NCI-H345 treated with DMSO at 0.1 percent for 48 hours (cell line): ENCODE measurements around the gene RAB31.

Experiments
- DNase-seq: peaks from one replicate; lab custom pipeline; 2025; ENCODE audit not compliant: unreplicated experiment; lab: John Stamatoyannopoulos, UW

The RAB31 gene

GRCh38 chr18:9787712-9788111, 79.6 kb downstream of the RAB31 start:
- DNase-seq = no peak

- DNase-seq = no peak
Measured at GRCh38 chr18:9788140-9788539, 80.0 kb downstream of the RAB31 start.

GRCh38 chr18:9788860-9789259, 80.8 kb downstream of the RAB31 start:
- DNase-seq = no peak

- DNase-seq = no peak
Measured at GRCh38 chr18:9790261-9790660, 82.2 kb downstream of the RAB31 start.

- DNase-seq = no peak
Measured at GRCh38 chr18:9791991-9792390, 83.9 kb downstream of the RAB31 start.

- DNase-seq = no peak
Measured at GRCh38 chr18:9792565-9793245, 84.6 kb downstream of the RAB31 start.

GRCh38 chr18:9796011-9796410, 87.9 kb downstream of the RAB31 start:
- no peak for DNase-seq

GRCh38 chr18:9796935-9797549, 88.9 kb downstream of the RAB31 start:
- DNase-seq = peak; percentile 31

GRCh38 chr18:9802175-9803062, 94.3 kb downstream of the RAB31 start:
- DNase-seq = no peak

- no peak for DNase-seq
Measured at GRCh38 chr18:9803063-9803697, 95.1 kb downstream of the RAB31 start.

- DNase-seq = peak; percentile 80
Measured at GRCh38 chr18:9803698-9804516, 95.8 kb downstream of the RAB31 start.

- peak; percentile 80 for DNase-seq
Measured at GRCh38 chr18:9804517-9805104, 96.5 kb downstream of the RAB31 start.

GRCh38 chr18:9806905-9807304, 98.8 kb downstream of the RAB31 start:
- DNase-seq = no peak

- no peak for DNase-seq
Measured at GRCh38 chr18:9808295-9809241, 100.5 kb downstream of the RAB31 start.

- DNase-seq = no peak
Measured at GRCh38 chr18:9809697-9810096, 101.6 kb downstream of the RAB31 start.

- DNase-seq = no peak
Measured at GRCh38 chr18:9810299-9810698, 102.2 kb downstream of the RAB31 start.

- DNase-seq = no peak
Measured at GRCh38 chr18:9810994-9811705, 103.0 kb downstream of the RAB31 start.

- no peak for DNase-seq
Measured at GRCh38 chr18:9811978-9812377, 103.9 kb downstream of the RAB31 start.
